ENCODE data around the gene CLEC7A.

- TF ChIP-seq L3MBTL2 (conservative IDR thresholded peaks at IDR 0.05) (no peak), FOXK2 (IDR thresholded peaks at IDR 0.05) (no peak), PKNOX1 (IDR thresholded peaks at IDR 0.05) (no peak), LEF1 (IDR thresholded peaks at IDR 0.05; ENCODE audit: borderline replicate concordance) (no peak), CTBP1 (IDR thresholded peaks at IDR 0.05; ENCODE audit: borderline replicate concordance) (no peak), FOXA1 (IDR thresholded peaks at IDR 0.05) (no peak), FOXM1 (IDR thresholded peaks at IDR 0.05; ENCODE audit: borderline replicate concordance) (no peak), ELF4 (IDR thresholded peaks at IDR 0.05) (no peak), ZNF384 (IDR thresholded peaks at IDR 0.05) (no peak)
Measured at GRCh38 chr12:10067264-10067663, 62.7 kb downstream of the CLEC7A start.
